H9 (cell line): ENCODE data around the gene TSPAN1. TPM values are rescaled to one million over a fixed set of nuclear protein-coding genes. Genes with fewer than 3 reads are reported as not detected.

ENCODE experiments used
- DNase-seq: peaks from one replicate; pipeline ENCODE4 v3.0.0-alpha.2; 2017
- H2AFZ ChIP-seq: one replicate; pipeline ENCODE4 v1.6.1; 2013; ENCODE audit warnings: mild to moderate bottlenecking, low read length, control low read depth, moderate library complexity
- H2AK5ac ChIP-seq: 2 replicates; pipeline ENCODE4 v1.6.1; 2013; ENCODE audit warnings: low read length, control low read depth, mixed read lengths; ENCODE audit not compliant: insufficient read length
- H2BK120ac ChIP-seq: one replicate; pipeline ENCODE4 v1.6.1; 2013; ENCODE audit warnings: low read depth, mild to moderate bottlenecking, low read length, control low read depth, inconsistent platforms; ENCODE audit not compliant: poor library complexity, severe bottlenecking
- H2BK12ac ChIP-seq: 2 replicates; pipeline ENCODE4 v1.6.1; 2013; ENCODE audit warnings: low read length, control low read depth, mixed read lengths, low read depth; ENCODE audit not compliant: insufficient read length
- H2BK15ac ChIP-seq: 2 replicates; pipeline ENCODE4 v1.6.1; 2013; ENCODE audit warnings: low read depth, low read length, control low read depth
- H2BK20ac ChIP-seq: one replicate; pipeline ENCODE4 v1.6.1; 2013; ENCODE audit warnings: low read depth, mild to moderate bottlenecking, low read length, control low read depth, inconsistent platforms; ENCODE audit not compliant: poor library complexity, severe bottlenecking
- H2BK5ac ChIP-seq: 2 replicates; pipeline ENCODE4 v1.6.1; 2013; ENCODE audit warnings: low read length, control low read depth, mixed read lengths; ENCODE audit not compliant: insufficient read length
- H3K14ac ChIP-seq: 2 replicates; pipeline ENCODE4 v1.6.1; 2013; ENCODE audit warnings: low read length, control low read depth; ENCODE audit not compliant: insufficient read depth
- H3K18ac ChIP-seq: 2 replicates; pipeline ENCODE4 v1.6.1; 2013; ENCODE audit warnings: low read depth, mild to moderate bottlenecking, mixed read lengths, low read length, control low read depth; ENCODE audit not compliant: insufficient read length
- H3K23ac ChIP-seq: 2 replicates; pipeline ENCODE4 v1.6.1; 2013; ENCODE audit warnings: low read length, control low read depth, mixed read lengths, low read depth; ENCODE audit not compliant: insufficient read length
- H3K23me2 ChIP-seq: 2 replicates; pipeline ENCODE4 v1.6.1; 2013; ENCODE audit warnings: low read depth, mild to moderate bottlenecking, mixed read lengths, low read length, control low read depth; ENCODE audit not compliant: insufficient read length, poor library complexity, severe bottlenecking
- H3K27ac ChIP-seq: 2 replicates; pipeline ENCODE4 v1.5.1; 2013; ENCODE audit warnings: low read length, control low read depth, mixed read lengths, low read depth; ENCODE audit not compliant: insufficient read length
- H3K27me3 ChIP-seq: 2 replicates; pipeline ENCODE4 v1.6.1; 2013; ENCODE audit warnings: low read length, control low read depth, inconsistent platforms; ENCODE audit not compliant: insufficient read depth
- H3K4ac ChIP-seq: 2 replicates; pipeline ENCODE4 v1.6.1; 2013; ENCODE audit warnings: low read depth, mild to moderate bottlenecking, control low read depth, inconsistent platforms, low read length, moderate library complexity
- H3K4me1 ChIP-seq: 2 replicates; pipeline ENCODE4 v1.6.1; 2013; ENCODE audit warnings: low read length, control low read depth, inconsistent platforms; ENCODE audit not compliant: insufficient read depth
- H3K4me2 ChIP-seq: 2 replicates; pipeline ENCODE4 v1.6.1; 2013; ENCODE audit warnings: low read length, control low read depth, mixed read lengths; ENCODE audit not compliant: insufficient read length, insufficient read depth
- H3K56ac ChIP-seq: 2 replicates; pipeline ENCODE4 v1.6.1; 2013; ENCODE audit warnings: low read depth, mild to moderate bottlenecking, mixed read lengths, low read length, control low read depth; ENCODE audit not compliant: insufficient read length
- H3K79me1 ChIP-seq: 2 replicates; pipeline ENCODE4 v1.6.1; 2013; ENCODE audit warnings: low read depth, mild to moderate bottlenecking, moderate library complexity, low read length, control low read depth, inconsistent platforms; ENCODE audit not compliant: insufficient read depth, poor library complexity, severe bottlenecking
- H3K79me2 ChIP-seq: 2 replicates; pipeline ENCODE4 v1.6.1; 2013; ENCODE audit warnings: low read length, control low read depth, inconsistent platforms; ENCODE audit not compliant: insufficient read depth
- H3K9ac ChIP-seq: 2 replicates; pipeline ENCODE4 v1.6.1; 2013; ENCODE audit warnings: low read length, control low read depth, mixed read lengths; ENCODE audit not compliant: insufficient read length; ENCODE audit errors: extremely low read depth
- H3K9me3 ChIP-seq: one replicate; pipeline ENCODE4 v1.6.1; 2013; ENCODE audit warnings: low read depth, low read length, inconsistent platforms; ENCODE audit not compliant: control insufficient read depth
- H3T11ph ChIP-seq: one replicate; pipeline ENCODE4 v1.6.1; 2013; ENCODE audit warnings: mild to moderate bottlenecking, low read length, control low read depth, inconsistent platforms
- H4K20me1 ChIP-seq: one replicate; pipeline ENCODE4 v1.6.1; 2013; ENCODE audit not compliant: control insufficient read depth, insufficient read length, insufficient read depth
- H4K5ac ChIP-seq: 2 replicates; pipeline ENCODE4 v1.6.1; 2013; ENCODE audit warnings: low read depth, mild to moderate bottlenecking, mixed read lengths, low read length, control low read depth; ENCODE audit not compliant: insufficient read length
- H4K8ac ChIP-seq: replicated peaks from 2 replicates; pipeline ENCODE4 v1.6.1; 2013; ENCODE audit warnings: low read length, control low read depth, mixed read lengths, low read depth; ENCODE audit not compliant: insufficient read length
- H4K91ac ChIP-seq: 2 replicates; pipeline ENCODE4 v1.6.1; 2013; ENCODE audit warnings: low read depth, mild to moderate bottlenecking, moderate library complexity, mixed read lengths, low read length, control low read depth; ENCODE audit not compliant: insufficient read length
- H3K27ac Mint-ChIP-seq, 3 experiments: 2 replicates in 2 of 3; 3 replicates in 1 of 3; pipeline ENCODE4 v1.8.0; 2020 to 2021; ENCODE audit warnings: mixed read lengths in 3 of 3, mild to moderate bottlenecking in 1 of 3, moderate library complexity in 1 of 3
- H3K27me3 Mint-ChIP-seq: 2 replicates; pipeline ENCODE4 v1.8.0; 2021; ENCODE audit warnings: low read depth, mild to moderate bottlenecking, moderate library complexity, mixed read lengths
- H3K36me3 Mint-ChIP-seq, 3 experiments: 2 replicates in 2 of 3; 3 replicates in 1 of 3; pipeline ENCODE4 v1.8.0; 2020 to 2021; ENCODE audit warnings: low read depth in 3 of 3, mixed read lengths in 3 of 3; ENCODE audit not compliant: insufficient read depth in 1 of 3
- H3K4me1 Mint-ChIP-seq, 2 experiments: 2 replicates each; pipeline ENCODE4 v1.8.0; 2020; ENCODE audit warnings: mixed read lengths in 2 of 2
- H3K4me3 Mint-ChIP-seq, 2 experiments: 2 replicates in 1 of 2; 3 replicates in 1 of 2; pipeline ENCODE4 v1.8.0; 2020 to 2021; ENCODE audit warnings: mild to moderate bottlenecking in 2 of 2, mixed read lengths in 2 of 2, moderate library complexity in 1 of 2
- H3K9me3 Mint-ChIP-seq, 2 experiments: 2 replicates in 1 of 2; 3 replicates in 1 of 2; pipeline ENCODE4 v1.8.0; 2020; ENCODE audit warnings: mild to moderate bottlenecking in 2 of 2, mixed read lengths in 2 of 2, moderate library complexity in 1 of 2
- CTCF ChIP-seq: fragments of 200-600 bp; sonication (generic); conservative IDR thresholded peaks from 3 replicates; pipeline ENCODE4 v1.8.0; 2021; ENCODE audit warnings: antibody characterized with exemption, mild to moderate bottlenecking
- WGBS: extraction: QIAGEN DNeasy Blood & Tissue Kit; methylation state at CpG from one replicate; pipeline ENCODE4 v1.1.7; 2013; ENCODE audit warnings: missing lambda C conversion rate, low lambda C conversion rate, mixed read lengths; ENCODE audit not compliant: insufficient read length; ENCODE audit errors: extremely low coverage; 5-methylcytosine and 5-hydroxymethylcytosine counted together
- total RNA-seq: library from RNA; stranded (reverse); gene quantifications from 2 replicates; pipeline ENCODE4 v1.2.1, GENCODE V29; 2021

TSPAN1 gene
- total RNA-seq, 1 experiment from 2014 or later: not detected

- Histone ChIP-seq H3K18ac (no peak overlapping the region), H3K27me3 (no peaks in the 10 kb centered on the region), H2BK120ac (no peak overlapping the region), H3T11ph (no peak overlapping the region), H2AK5ac (no peak overlapping the region), H4K91ac (no peak overlapping the region), H3K79me2 (no peaks in the 10 kb centered on the region), H4K20me1 (no peaks in the 10 kb centered on the region), H3K14ac (no peak overlapping the region), H2BK5ac (no peak overlapping the region), H3K4me2 (no peak overlapping the region), H3K56ac (no peak overlapping the region), H3K4ac (no peak overlapping the region), H3K79me1 (no peaks in the 10 kb centered on the region), H2BK12ac (no peak overlapping the region), H2AFZ (no peak overlapping the region), H3K9ac (no peak overlapping the region), H2BK20ac (no peak overlapping the region), H3K4me1 (no peaks in the 10 kb centered on the region), H3K23me2 (no peaks in the 10 kb centered on the region), H3K27ac (no peak overlapping the region), H2BK15ac (no peak overlapping the region), H4K5ac (no peak overlapping the region), H4K8ac (no peak overlapping the region), H3K9me3 (no peaks in the 10 kb centered on the region), H3K23ac (no peak overlapping the region)
- TF ChIP-seq CTCF: no peak
- WGBS: no CpG with 5 or more reads among the region's 2 CpGs
- Mint-ChIP-seq H3K27ac (no peak overlapping the region; a peak in 1 of 7 replicates), H3K4me1 (no peaks in the 10 kb centered on the region), H3K27me3 (no peaks in the 10 kb centered on the region), H3K4me3 (no peak overlapping the region), H3K36me3 (peaks cover 0 to 2% (median 2%) of the 10 kb centered on the region in 3 experiments; a peak in 3 of 7 replicates), H3K9me3 (no peaks in the 10 kb centered on the region; a peak in 1 of 5 replicates)
- DNase-seq: no peak
These were observed 36.2 kb downstream of the TSPAN1 start for GRCh38 chr1:46211051-46211450.
